Stomach (tissue), 9 donors: ENCODE measurements around the gene GARIN6. TPM values are rescaled to one million over a fixed set of nuclear protein-coding genes. Genes with fewer than 3 reads are reported as not detected.
A peak's percentile ranks its signal among the peaks of the same experiment; 100 is the strongest.
"Not testable (repeated sequence)": the region's sequence is repeated elsewhere in the genome, so short reads cannot be mapped to it uniquely, and the experiment has no call there.

Experiments
- DNase-seq, 2 donors: peaks; one replicate each; pipeline versions ENCODE4 v3.0.0 to v3.0.0-alpha.2; 2013 to 2019
- H3K27ac ChIP-seq, 5 donors: fragments of 200-600 bp in 4 of 5; sonication (generic) in 4 of 5; one replicate each; pipeline ENCODE4 v1.5.1; 2013 to 2019; ENCODE audit warnings: mild to moderate bottlenecking in 1 of 5, moderate library complexity in 1 of 5
- H3K27me3 ChIP-seq, 3 donors: fragments of 200-600 bp; sonication (generic); one replicate each; pipeline ENCODE4 v1.5.1; 2017 to 2019; ENCODE audit warnings: mixed run types in 1 of 3
- H3K36me3 ChIP-seq, 4 donors: fragments of 200-600 bp; sonication (generic); 1 replicate in 3 of 4; 2 replicates in 1 of 4; pipeline ENCODE4 v1.5.1; 2016 to 2019
- H3K4me1 ChIP-seq, 4 donors: fragments of 200-600 bp; sonication (generic); one replicate each; pipeline ENCODE4 v1.5.1; 2016 to 2019
- H3K4me3 ChIP-seq, 4 donors: fragments of 200-600 bp; sonication (generic) in 3 of 4; one replicate each; pipeline ENCODE4 v1.5.1; 2016 to 2019; ENCODE audit warnings: mild to moderate bottlenecking in 1 of 4
- H3K9me3 ChIP-seq, 4 donors: fragments of 200-600 bp; sonication (generic); one replicate each; pipeline ENCODE4 v1.5.1; 2016 to 2019
- EP300 ChIP-seq: sonication (generic); formaldehyde crosslinking; IDR thresholded peaks from one replicate; pipeline ENCODE4 v1.6.1; 2017; ENCODE audit warnings: antibody characterized with exemption
- POLR2A ChIP-seq, 4 donors: fragments of 450-650 bp; IDR thresholded peaks; one replicate each; pipeline ENCODE4 v1.6.1; 2016; ENCODE audit warnings: antibody characterized with exemption in 4 of 4, control low read depth in 2 of 4, mild to moderate bottlenecking in 1 of 4, moderate library complexity in 1 of 4
- POLR2AphosphoS5 ChIP-seq, 3 donors: sonication (generic); formaldehyde crosslinking; IDR thresholded peaks; one replicate each; pipeline ENCODE4 v1.6.1; 2016; ENCODE audit warnings: antibody characterized with exemption in 3 of 3
- WGBS, 5 donors: extraction: QIAGEN DNeasy Blood & Tissue Kit in 3 of 5; methylation state at CpG; one replicate each; pipeline versions ENCODE4 v1.1.5 to v1.1.7; 2013 to 2018; 5-methylcytosine and 5-hydroxymethylcytosine counted together
- intact Hi-C: fragments of 100-400 bp; cut with DNase I; formaldehyde crosslinking; loops from one replicate; pipeline ENCODE4 v1.15.1; 2023; ENCODE audit warnings: low total_unique reads
- polyA plus RNA-seq, 3 donors: library from polyadenylated mRNA; stranded (reverse); fragments of 200-250 nt; gene quantifications; one replicate each; pipeline ENCODE4 v1.2.3, GENCODE V29; 2013
- total RNA-seq, 5 donors: library from RNA; depleted of rRNA; stranded (reverse); fragments of >200 nt; gene quantifications; one replicate each; pipeline versions ENCODE4 v1.1.0 to v1.2.3, GENCODE V29; 2014 to 2016
- TF ChIP-seq, protein P1 (sequence below), 7 experiments: fragments of 450-650 bp in 4 of 7; fragments of 200-600 bp in 3 of 7; sonication (generic) in 3 of 7; IDR thresholded peaks; one replicate each; pipeline ENCODE4 v1.5.1; 2016 to 2019; ENCODE audit warnings: antibody characterized with exemption in 7 of 7, control low read depth in 2 of 7, mild to moderate bottlenecking in 1 of 7
- donor health status: healthy with polysubstance abuse.
- donor health status: Bipolar disorder and iron deficiency.
- donor health status: healthy.

GARIN6 gene
- total and polyA plus RNA-seq, 8 donors: not detected

DNA sequence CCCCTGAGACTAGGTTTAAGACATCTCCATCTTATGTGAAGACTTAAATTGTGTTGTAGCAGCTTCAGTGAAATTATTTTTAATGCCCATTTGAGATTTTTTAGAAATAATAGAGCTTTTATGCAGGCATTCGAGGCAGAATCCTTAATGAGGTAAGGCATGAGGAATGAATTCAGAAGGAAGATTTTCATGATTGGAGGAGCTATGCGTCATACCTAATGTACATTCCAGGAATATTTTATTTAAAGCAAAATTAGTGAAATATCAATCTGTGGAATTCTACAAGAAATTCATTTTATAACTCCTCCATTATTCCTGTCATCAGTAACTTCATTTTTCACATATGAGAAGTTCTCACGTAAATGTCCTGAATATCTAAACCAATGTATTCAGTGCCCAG, 36.0 kb upstream of the GARIN6 start:
- no peak for DNase-seq
- intact Hi-C loops: no loop called here
- Histone ChIP-seq H3K36me3 (no peaks in the 10 kb centered on the region), H3K27ac (no peak overlapping the region), H3K27me3 (no peaks in the 10 kb centered on the region), H3K4me3 (no peak overlapping the region), H3K9me3 (peaks cover 0 to 15% (median 0%) of the 10 kb centered on the region in 4 donors), H3K4me1 (no peaks in the 10 kb centered on the region)
- WGBS, 5 donors: 89 to 92% (median 91%) methylated on average over 3 of the region's 3 CpGs
- TF ChIP-seq EP300 (no peak), POLR2A (IDR thresholded peaks at IDR 0.05) (no peak), POLR2AphosphoS5 (IDR thresholded peaks at IDR 0.05) (no peak)
- TF ChIP-seq, protein P1, sequence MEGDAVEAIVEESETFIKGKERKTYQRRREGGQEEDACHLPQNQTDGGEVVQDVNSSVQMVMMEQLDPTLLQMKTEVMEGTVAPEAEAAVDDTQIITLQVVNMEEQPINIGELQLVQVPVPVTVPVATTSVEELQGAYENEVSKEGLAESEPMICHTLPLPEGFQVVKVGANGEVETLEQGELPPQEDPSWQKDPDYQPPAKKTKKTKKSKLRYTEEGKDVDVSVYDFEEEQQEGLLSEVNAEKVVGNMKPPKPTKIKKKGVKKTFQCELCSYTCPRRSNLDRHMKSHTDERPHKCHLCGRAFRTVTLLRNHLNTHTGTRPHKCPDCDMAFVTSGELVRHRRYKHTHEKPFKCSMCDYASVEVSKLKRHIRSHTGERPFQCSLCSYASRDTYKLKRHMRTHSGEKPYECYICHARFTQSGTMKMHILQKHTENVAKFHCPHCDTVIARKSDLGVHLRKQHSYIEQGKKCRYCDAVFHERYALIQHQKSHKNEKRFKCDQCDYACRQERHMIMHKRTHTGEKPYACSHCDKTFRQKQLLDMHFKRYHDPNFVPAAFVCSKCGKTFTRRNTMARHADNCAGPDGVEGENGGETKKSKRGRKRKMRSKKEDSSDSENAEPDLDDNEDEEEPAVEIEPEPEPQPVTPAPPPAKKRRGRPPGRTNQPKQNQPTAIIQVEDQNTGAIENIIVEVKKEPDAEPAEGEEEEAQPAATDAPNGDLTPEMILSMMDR (IDR thresholded peaks at IDR 0.05): no peak

DNA sequence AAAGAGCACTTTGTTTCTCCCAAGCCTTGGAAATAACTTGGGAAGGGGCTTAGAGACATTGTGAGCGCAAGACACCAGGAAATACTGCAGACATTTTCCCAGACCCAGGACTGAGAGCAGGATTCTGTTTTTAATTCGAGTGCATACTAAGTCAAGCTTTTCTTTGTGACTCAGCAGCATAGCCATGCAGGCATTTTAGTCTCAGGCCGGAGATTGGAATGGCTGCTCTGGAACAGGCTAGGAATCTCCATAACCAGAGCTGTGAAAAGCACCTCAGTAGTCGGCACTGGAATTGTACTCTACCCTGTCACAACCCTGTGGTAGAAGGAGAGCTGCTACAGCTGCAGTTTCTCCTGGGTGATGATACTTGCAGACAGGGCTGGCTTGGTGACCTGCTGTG, 28.9 kb upstream of the GARIN6 start:
- H3K4me3 ChIP-seq: no peak overlapping the region
- WGBS, 5 donors: 80 to 89% (median 84%) methylated on average over 3 to 4 of the region's 4 CpGs
- no peak overlapping the region for H3K27ac ChIP-seq
- peaks cover 0 to 35% (median 22%) of the 10 kb centered on the region in 4 donors for H3K9me3 ChIP-seq
- DNase-seq: no peak
- no peaks in the 10 kb centered on the region for H3K36me3 ChIP-seq
- TF ChIP-seq POLR2AphosphoS5 (IDR thresholded peaks at IDR 0.05) (no peak), EP300 (no peak)
- TF ChIP-seq, protein P1 (IDR thresholded peaks at IDR 0.05): no peak
- intact Hi-C loops: no loop called here
- H3K27me3 ChIP-seq: no peaks in the 10 kb centered on the region
- H3K4me1 ChIP-seq: no peaks in the 10 kb centered on the region

DNA sequence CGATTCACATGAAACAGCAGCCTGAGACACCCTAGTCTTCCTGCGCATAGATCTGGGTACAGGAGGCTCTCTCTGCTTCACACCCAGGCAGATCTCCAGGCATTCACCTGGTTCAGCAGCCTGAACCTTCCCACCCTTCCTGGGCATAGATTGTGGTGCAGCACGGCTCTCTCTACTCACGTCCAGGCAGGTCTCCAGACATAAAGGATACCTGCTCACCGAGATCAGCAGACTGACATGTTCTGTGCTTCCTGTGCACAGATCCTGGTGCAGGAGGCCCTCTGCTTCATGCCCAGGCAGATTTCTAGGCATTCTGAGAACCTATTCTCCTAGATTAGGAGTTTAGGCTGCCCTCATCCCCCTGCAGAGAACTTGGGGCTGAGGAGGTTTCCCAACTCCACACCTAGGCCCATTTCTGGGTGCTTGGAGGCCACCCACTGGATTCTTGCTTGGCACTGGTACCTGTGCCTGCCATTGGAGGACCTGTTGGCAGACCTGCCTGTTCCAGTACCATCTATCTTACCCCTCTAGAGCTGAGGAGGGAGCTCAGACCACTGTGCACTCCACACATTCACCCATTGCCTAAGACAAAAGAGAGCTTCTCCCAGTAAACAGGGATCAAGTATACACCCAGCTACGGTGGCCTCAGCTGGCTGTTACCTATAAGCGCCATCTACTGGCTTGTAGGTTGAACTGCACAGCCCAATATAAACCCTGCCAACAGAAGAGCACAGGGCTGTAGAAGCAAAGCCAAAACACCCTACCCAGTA, 28.0 kb upstream of the GARIN6 start:
- no peaks in the 10 kb centered on the region for H3K4me1 ChIP-seq
- no peaks in the 10 kb centered on the region for H3K36me3 ChIP-seq
- peaks cover 0 to 37% (median 22%) of the 10 kb centered on the region in 4 donors for H3K9me3 ChIP-seq
- H3K27ac ChIP-seq: no peak overlapping the region
- peak in 1 of 2 donors; percentile 3 for DNase-seq
- WGBS, 5 donors: 47 to 68% (median 58%) methylated on average over 4 to 7 of the region's 7 CpGs
- intact Hi-C loops: no loop called here
- no peak for TF ChIP-seq POLR2A (IDR thresholded peaks at IDR 0.05)
- TF ChIP-seq, protein P1 (IDR thresholded peaks at IDR 0.05): peak in 1 of 7 experiments; percentile 16
- H3K27me3 ChIP-seq: no peaks in the 10 kb centered on the region
- no peak overlapping the region for H3K4me3 ChIP-seq

DNA sequence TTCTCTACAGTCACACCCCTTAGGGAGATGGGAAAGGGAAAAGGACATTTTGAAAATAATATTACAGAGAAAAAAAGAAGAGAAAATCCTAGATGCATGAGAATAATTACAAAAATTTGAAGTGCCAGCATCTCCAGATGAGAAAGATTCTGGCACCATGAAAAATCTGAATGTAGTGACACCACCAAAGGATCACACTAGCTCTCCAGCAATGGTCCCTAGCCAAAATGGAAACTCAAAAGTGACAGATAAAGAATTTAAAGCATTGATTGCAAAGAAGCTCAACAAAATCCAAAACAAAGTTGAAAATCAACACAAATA, 27.4 kb upstream of the GARIN6 start:
- intact Hi-C loops: no loop called here
- no peaks in the 10 kb centered on the region for H3K27me3 ChIP-seq
- no peak overlapping the region for H3K4me3 ChIP-seq
- no peak overlapping the region for H3K27ac ChIP-seq
- TF ChIP-seq EP300 (no peak), POLR2A (IDR thresholded peaks at IDR 0.05) (no peak), POLR2AphosphoS5 (IDR thresholded peaks at IDR 0.05) (no peak)
- TF ChIP-seq, protein P1 (IDR thresholded peaks at IDR 0.05): no peak
- no peak for DNase-seq
- no peaks in the 10 kb centered on the region for H3K4me1 ChIP-seq
- peaks cover 0 to 37% (median 22%) of the 10 kb centered on the region in 4 donors for H3K9me3 ChIP-seq
- no peaks in the 10 kb centered on the region for H3K36me3 ChIP-seq

DNA sequence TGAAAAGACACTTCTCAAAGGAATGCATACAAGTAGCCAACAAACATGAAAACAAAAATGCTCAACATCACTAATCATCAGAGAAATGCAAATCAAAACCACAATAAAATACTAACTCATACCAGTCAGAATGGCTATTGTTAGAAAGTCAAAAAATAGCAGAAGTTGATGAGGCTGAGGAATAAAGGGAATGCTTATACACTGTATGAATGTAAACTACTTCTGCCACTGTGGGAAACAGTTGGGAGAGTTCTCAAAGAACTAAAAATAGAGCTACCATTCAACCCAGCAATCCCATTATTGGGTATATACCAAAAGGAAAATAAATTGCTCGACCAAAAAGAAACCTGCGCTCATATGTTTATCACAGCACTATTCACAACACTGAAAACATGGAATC, 23.0 kb upstream of the GARIN6 start:
- H3K27ac ChIP-seq, H3K27me3 ChIP-seq, H3K4me1 ChIP-seq, H3K4me3 ChIP-seq, H3K36me3 ChIP-seq, DNase-seq, intact Hi-C loops: not testable (repeated sequence)
- H3K9me3 ChIP-seq: peaks cover 0 to 24% (median 8%) of the 10 kb centered on the region in 4 donors
- 82 to 98% (median 92%) methylated on average over 2 of the region's 2 CpGs for WGBS, 5 donors
